HG02642 (cell line): ENCODE results near the gene MARCHF3.
A peak's percentile ranks its signal among the peaks of the same experiment; 100 is the strongest.
"Not testable (repeated sequence)": the region's sequence is repeated elsewhere in the genome, so short reads cannot be mapped to it uniquely, and the experiment has no call there.

Experiments
- ATAC-seq: cut with Tn5 transposase; IDR thresholded peaks from one replicate; pipeline ENCODE4 v1.9.1; 2021; ENCODE audit warnings: mild to moderate bottlenecking; ENCODE audit not compliant: unreplicated experiment, poor library complexity

MARCHF3 gene

DNA sequence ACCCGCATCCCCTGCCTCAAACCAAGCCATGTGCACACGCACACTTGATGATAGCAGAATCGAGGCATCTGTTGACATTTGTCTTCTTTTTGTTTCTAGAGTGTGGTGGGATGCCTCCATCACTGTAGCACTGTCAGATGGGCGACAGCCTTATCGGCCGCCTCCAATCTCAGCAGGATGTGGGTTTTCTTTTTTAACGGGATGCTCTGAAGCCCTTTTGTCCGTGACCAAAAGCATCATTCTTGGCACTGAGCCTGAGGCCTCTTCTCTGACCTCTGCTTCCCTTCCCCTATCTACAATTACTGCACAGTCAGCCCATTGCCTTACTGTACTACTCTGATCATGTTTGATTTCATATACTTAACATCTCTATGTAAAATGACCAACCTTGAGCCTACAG is 175.1 kb downstream of the MARCHF3 start:
- ATAC-seq = no peak

DNA sequence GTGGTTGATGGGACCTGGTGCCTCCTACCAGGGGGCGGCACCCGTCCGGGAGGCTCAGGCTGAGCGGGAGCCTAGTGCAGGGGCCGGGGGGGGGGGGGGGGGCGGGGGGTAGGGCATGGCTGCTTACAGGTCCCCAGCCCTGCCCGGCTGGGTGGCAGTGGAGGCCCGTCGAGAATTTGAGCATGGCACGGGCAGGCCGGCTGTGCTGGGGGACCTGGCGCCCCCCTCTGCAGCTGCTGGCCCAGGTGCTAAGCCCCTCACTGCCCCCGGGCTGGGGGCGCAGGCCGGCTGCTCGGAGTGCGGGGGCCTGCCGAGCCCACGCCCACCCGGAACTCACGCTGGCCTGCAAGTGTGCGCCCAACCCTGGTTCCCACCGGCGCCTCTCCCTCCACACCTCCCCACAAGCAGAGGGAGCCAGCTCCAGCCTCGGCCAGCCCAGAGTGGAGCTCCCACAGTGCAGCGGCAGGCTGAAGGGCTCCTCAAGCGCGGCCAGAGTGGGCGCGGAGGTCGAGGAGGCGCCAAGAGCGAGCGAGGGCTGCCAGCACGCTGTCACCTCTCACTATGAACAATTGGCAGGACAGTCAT is 175.7 kb downstream of the MARCHF3 start:
- ATAC-seq = no peak

DNA sequence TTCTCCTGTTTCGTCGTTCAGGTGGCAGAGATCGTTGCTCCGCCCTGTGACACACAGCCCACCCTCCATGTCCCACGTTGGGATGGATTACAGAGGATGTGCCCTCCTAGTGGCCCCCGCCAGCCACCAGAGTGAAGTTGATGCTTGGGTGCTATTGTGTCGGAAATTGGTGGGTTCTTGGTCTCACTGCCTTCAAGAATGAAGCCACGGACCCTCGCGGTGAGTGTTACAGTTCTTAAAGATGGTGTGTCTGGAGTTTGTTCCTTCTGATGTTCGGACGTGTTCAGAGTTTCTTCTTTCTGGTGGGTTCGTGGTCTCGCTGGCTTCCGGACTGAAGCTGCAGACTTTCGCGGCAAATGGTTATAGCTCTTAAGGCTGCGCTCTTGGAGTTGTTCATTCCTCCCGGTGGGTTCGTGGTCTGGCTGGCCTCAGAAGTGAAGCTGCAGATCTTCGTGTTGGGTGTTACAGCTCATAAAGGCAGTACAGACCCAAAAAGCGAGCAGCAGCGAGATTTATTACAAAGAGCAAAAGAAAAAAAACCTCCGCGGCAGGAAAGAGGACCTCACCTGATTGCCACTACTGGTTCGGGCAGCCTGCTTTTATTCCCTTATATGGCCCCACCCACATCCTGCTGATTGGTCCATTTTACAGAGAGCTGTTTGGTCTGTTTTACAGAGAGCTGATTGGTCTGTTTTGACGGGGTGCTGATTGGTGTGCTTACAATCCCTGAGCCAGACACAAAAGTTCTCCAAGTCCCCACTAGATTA is 176.6 kb downstream of the MARCHF3 start:
- ATAC-seq = not testable (repeated sequence)

- ATAC-seq = no peak
Observed at GRCh38 chr5:126852841-126853271, 177.5 kb downstream of the MARCHF3 start.

- ATAC-seq = peak; percentile 71
Observed at GRCh38 chr5:126852091-126852571, 178.2 kb downstream of the MARCHF3 start.

DNA sequence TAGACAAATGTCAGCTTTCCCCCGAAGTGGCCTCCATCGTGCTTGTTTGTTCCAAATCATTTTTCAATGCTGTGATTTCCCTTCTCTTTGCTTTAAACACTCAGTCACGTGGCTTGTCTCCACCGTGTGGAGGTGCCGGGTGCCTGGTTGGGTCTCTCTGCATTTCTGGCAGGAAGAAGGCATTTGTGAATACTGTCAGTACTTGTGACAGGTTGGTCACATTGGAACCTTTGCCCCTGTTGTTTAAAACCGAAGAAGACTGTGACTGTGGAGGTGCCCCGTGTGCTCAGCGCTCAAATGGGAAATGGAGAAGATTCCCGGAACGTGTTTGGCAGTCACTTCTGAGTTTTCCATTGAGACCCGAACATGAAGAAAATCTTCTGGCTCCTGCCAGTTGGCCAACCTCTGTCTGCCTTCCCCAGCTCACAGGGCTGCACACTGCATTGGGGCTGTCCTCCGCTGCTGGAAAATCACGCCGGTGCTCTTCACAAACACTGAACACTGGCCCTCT is 178.8 kb downstream of the MARCHF3 start:
- ATAC-seq = no peak

- no peak for ATAC-seq
Observed at GRCh38 chr5:126849101-126849678, 181.2 kb downstream of the MARCHF3 start.

- no peak for ATAC-seq
Observed at GRCh38 chr5:126848253-126848652, 182.1 kb downstream of the MARCHF3 start.

DNA sequence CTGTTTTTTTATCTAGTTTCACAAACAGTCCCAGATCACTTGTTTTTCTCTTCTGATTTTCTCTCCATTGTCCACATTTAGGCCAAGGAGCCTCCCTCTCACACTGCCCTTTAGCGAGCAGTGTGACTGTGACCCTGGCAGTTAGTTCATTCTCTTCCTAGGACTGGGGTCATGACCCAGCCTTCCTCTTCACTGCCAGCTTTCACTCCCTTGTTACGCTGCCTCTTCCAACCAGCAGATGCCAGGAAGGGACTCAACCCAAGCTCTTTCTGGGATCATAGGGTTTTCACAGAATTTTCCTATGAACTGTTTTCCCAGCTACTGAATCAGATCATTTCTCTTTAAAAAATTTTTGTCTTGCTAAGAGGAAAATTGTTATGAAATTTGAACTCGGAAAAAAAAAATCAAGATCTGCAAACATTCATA is 182.5 kb downstream of the MARCHF3 start:
- ATAC-seq = no peak

GRCh38 chr5:126847456-126847820 is 182.9 kb downstream of the MARCHF3 start:
- no peak for ATAC-seq

DNA sequence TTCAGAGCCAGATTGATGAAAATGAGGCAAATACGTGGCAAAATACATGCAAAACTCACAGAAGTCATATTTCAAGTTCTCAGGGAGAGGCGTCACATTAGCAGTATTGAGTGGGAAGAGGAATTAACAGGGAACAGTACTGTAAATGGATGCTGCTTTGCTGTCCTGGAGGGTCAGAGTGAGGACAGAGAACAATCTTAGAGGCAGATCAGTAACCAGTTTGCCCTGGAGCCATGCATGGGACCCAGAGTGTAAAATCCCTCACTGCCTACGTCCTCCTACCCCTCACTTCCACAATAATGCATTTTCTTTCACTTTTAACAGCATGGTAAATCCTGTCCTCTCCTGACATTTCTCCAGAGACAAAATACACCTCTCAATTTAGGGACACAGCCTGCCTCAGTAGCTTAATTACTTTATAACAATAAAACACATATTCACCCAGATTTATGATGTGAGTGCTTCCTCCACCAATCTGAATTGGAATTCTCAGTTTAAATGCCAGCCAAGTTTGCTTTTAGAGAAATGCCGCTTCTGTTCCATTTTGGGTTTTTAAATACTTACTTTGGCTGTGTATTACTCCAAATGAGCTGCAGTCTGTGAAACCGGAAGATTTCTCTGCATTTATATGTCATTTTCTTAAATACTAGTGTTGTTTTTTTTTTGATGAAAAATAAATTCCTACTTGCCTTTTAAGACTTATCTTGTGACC is 183.5 kb downstream of the MARCHF3 start:
- no peak for ATAC-seq

GRCh38 chr5:126846344-126846743 is 184.0 kb downstream of the MARCHF3 start:
- no peak for ATAC-seq

DNA sequence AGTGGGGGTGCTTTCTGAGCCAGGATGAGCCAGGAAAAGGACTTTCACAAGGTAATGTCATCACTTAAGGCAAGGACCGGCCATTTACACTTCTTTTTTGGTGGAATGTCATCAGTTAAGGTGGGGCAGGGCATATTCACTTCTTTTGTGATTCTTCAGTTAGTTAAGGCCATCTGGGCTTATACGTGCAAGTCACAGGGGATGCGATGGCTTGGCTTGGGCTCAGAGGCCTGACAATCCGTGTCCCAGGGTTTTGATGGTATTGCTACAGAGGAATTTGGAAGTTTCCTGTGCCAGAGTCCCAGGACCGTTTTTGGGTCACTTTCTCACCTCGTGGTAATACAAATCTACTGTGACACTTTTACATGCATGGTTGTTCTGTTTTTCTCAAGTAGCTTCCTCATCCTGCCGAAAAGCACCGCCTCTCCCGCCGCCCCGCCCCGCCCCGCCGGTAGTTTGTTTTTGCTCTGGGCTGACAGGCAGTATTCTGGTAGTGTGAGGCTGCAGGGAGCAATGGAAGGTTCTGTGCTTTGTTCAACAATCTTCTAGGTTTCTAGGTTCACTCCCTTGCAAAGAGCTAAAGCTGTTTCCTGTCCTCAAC is 184.8 kb downstream of the MARCHF3 start:
- peak; percentile 89 for ATAC-seq

GRCh38 chr5:126843375-126843774 is 187.0 kb downstream of the MARCHF3 start:
- ATAC-seq = not testable (repeated sequence)

GRCh38 chr5:126839407-126839806 is 191.0 kb downstream of the MARCHF3 start:
- not testable (repeated sequence) for ATAC-seq

DNA sequence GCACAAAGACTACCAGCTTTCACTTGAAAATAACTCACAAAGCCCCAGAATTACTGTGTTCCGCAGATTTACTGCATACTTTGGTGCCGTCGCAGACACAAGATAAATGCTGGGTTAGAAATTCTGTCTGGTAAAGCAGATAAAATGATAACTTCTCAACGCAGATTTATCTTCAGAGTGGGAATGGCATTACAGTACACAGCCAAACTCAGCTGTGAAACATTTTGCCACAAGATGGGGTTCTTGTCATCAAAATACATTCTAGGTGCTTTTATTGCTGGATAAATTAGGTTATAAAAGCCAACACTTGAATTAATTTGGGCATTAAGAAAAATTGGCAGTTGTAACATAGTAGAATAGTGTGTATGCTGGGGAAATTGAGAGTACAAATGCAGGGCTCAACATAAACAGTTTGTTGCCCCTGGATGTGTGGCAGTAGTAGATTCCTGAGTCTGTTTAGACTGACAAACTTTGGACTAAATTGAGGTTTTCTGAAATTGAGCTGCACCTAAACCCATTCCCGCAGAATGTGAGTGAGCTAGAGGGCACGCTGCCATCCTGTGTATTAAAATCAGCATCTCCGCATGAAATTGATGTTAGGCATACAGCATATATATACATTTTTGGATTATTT is 192.3 kb downstream of the MARCHF3 start:
- ATAC-seq = no peak

DNA sequence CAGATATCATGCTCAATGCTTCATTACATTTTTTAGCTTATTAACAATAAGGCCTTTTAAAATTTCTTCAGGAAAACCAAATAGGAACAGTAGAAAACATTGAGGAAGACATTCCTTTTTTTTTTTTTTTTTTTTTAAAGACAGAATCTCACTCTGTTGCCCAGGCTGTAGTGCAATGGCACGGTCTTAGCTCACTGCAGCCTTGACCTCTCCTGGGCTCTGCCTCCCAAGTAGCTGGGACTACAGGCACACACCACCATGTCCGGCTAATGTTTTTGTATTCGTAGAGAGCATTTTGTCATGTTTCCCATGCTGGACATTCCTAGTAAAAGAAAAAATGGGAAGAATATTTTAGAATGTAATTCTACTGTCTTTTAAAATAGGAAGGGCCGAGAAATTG is 193.1 kb downstream of the MARCHF3 start:
- no peak for ATAC-seq

GRCh38 chr5:126836778-126837177 is 193.6 kb downstream of the MARCHF3 start:
- ATAC-seq = no peak

- ATAC-seq = no peak
Observed at GRCh38 chr5:126831156-126831555, 199.2 kb downstream of the MARCHF3 start.

- ATAC-seq = no peak
Observed at GRCh38 chr5:126830061-126830460, 200.3 kb downstream of the MARCHF3 start.
